ENCODE measurements around the gene GFER. TPM values are rescaled to one million over a fixed set of nuclear protein-coding genes. Genes with fewer than 3 reads are reported as not detected.

GFER gene
- total RNA-seq, 2 experiments from 2014 or later = 33.5 to 33.9 TPM

DNA sequence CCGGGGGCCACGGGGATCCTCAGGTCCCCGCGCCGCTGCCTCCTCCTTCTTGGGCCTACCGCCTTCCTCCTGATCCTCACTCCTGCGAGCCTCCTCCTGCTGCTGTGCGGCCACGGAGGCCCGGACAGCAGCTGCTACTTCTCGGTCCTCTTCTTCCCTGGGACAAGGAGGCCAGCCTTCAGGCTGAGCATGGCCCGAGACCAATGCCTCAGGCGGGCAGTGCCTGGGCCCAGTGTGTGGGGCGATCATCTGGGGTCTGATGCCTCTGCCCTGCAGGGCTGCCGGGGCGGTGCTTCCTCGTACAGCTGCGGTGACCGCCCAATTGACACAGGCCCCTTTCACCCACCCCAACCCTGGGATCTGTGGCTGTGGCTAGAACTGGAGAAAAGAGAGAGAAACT, 17.0 kb downstream of the GFER start:
- TF ChIP-seq, protein P1, sequence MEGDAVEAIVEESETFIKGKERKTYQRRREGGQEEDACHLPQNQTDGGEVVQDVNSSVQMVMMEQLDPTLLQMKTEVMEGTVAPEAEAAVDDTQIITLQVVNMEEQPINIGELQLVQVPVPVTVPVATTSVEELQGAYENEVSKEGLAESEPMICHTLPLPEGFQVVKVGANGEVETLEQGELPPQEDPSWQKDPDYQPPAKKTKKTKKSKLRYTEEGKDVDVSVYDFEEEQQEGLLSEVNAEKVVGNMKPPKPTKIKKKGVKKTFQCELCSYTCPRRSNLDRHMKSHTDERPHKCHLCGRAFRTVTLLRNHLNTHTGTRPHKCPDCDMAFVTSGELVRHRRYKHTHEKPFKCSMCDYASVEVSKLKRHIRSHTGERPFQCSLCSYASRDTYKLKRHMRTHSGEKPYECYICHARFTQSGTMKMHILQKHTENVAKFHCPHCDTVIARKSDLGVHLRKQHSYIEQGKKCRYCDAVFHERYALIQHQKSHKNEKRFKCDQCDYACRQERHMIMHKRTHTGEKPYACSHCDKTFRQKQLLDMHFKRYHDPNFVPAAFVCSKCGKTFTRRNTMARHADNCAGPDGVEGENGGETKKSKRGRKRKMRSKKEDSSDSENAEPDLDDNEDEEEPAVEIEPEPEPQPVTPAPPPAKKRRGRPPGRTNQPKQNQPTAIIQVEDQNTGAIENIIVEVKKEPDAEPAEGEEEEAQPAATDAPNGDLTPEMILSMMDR (IDR thresholded peaks at IDR 0.05) = no peak
- POLR2A ChIA-PET = interaction anchor here (0.9 to 1.8 kb wide), 4 partner anchors 10 to 154 kb away, joined by 3 to 4 read pairs (median 3); partner anchors contain the start of gene TRAF7

DNA sequence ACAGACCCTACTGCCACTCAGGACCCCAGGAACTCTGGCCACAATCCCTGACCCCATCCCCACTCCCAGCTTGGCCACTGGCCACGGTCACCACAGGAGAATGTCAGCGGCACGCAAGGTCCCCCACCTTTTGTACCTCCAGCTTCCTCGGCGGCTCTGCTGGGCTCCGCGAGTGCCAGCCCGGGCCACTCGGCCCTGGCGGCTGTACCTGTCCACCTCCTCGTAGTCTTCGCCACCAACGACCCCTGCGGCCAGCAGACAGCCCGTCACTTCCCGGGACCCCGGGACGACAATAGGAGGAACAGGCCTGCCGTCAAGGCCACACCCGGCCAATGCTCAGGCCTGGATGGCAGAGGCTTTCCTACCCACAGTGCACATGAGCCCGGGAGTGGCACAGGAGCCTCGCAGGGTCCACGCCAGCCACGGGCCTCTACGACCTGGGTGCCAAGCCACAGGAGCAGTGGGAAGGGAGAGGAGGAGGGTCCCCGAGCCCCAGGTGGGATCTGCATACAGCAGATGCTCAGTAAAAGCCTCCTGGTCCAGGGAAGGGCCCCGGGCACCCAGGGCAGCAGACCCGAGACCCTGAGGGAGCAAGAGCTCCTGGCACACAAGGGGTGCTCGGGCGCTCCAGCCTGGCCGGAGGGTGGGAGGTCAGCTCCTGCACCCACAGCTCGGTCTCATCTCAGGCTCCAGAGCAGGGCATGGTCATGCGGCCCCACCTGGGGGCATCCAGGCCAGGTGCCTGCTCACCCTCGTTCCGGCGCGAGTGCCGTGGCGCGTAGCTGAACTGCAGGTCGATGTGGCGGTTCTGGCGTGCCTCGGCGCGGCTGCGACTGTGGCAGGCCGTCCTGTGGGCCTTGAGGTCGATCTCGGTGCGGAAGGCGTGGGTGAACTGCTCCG, 17.7 kb downstream of the GFER start:
- ATAC-seq (no peak), DNase-seq (no peak)
- Mint-ChIP-seq H3K27ac (no peak overlapping the region), H3K4me3 (no peak overlapping the region), H3K36me3 (ENCODE audit: low read depth) (peaks cover 31% of the 10 kb centered on the region), H3K4me1 (ENCODE audit: low read depth) (peaks cover 23% of the 10 kb centered on the region), H3K9me3 (no peaks in the 10 kb centered on the region), H3K27me3 (no peaks in the 10 kb centered on the region)
- ChIA-PET POLR2A (interaction anchor here (1.0 to 1.8 kb wide), 4 partner anchors 9 to 153 kb away, joined by 3 to 4 read pairs (median 4); partner anchors contain the start of gene TRAF7), CTCF (interaction anchor here (4.6 kb wide), 1 partner anchor 9 kb away, joined by 34 read pairs; no protein-coding TSS in a partner anchor)
- intact Hi-C loops (cut with micrococcal nuclease) = no loop called here
- TF ChIP-seq, protein P1 (IDR thresholded peaks at IDR 0.05) = no peak

More for the DNA sequence above, 17.0 kb downstream of the GFER start:
- intact Hi-C loops (cut with micrococcal nuclease) = no loop called here
- H3K9me3 Mint-ChIP-seq = no peaks in the 10 kb centered on the region
- DNase-seq (no peak), ATAC-seq (no peak)
- no peaks in the 10 kb centered on the region for H3K27me3 Mint-ChIP-seq
- no peak overlapping the region for H3K27ac Mint-ChIP-seq
- peaks cover 27% of the 10 kb centered on the region for H3K36me3 Mint-ChIP-seq (ENCODE audit: low read depth)
- H3K4me3 Mint-ChIP-seq = no peak overlapping the region
- H3K4me1 Mint-ChIP-seq (ENCODE audit: low read depth) = peaks cover 23% of the 10 kb centered on the region
- CTCF ChIA-PET = no interaction called here

DNA sequence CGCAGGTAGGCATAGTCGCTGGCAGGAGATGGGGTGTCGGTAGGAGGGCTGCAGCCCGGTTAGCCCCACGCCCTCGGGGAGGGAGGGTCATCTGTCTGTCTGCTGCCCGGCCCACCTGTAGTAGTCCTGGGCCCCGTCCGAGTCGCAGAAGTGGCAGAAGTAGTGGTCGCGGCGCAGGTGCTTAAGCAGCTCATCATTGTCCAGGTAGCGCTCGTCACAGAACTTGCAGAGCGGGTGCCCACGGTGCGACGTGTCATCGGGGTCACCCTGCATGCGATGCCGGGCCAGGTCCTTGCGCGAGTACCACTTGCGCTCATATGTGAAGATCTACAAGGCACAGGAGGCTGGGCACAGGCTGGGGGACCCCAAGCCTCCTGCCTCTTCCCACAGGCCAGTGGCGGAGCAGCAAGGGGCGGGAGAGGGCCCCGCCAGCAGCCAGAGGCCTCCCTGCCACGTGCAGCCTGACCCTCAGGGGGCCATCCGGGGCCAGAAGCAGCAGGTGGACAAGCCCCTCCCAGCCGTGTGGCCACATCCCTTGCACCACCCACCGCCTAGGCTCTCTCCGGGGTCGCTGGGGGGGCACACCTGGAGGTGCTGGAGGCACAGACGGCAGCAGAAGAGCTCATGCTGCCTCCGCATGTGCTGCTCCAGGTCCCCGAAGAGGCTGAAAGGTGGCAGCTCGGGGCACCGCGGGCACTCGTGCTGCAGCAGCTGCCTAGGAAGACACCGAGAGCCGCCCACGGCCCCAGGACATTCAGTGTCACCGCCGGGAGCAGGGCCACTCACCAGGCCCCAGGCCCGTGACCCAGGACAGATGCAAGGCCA, 18.6 kb downstream of the GFER start:
- H3K4me3 Mint-ChIP-seq = no peak overlapping the region
- intact Hi-C loops (cut with micrococcal nuclease) = no loop called here
- peaks cover 35% of the 10 kb centered on the region for H3K36me3 Mint-ChIP-seq (ENCODE audit: low read depth)
- no peak for DNase-seq
- peaks cover 26% of the 10 kb centered on the region for H3K4me1 Mint-ChIP-seq (ENCODE audit: low read depth)
- CTCF ChIA-PET = interaction anchor here (1.0 to 4.6 kb wide), 7 partner anchors 7 to 151 kb away, joined by 3 to 34 read pairs (median 12); partner anchors contain the start of genes NPW and PKD1
- no peaks in the 10 kb centered on the region for H3K9me3 Mint-ChIP-seq
- no peak overlapping the region for H3K27ac Mint-ChIP-seq
- no peak for ATAC-seq
- TF ChIP-seq, protein P1 (IDR thresholded peaks at IDR 0.05) = no peak
- POLR2A ChIA-PET = interaction anchor here (0.9 to 1.9 kb wide), 4 partner anchors 9 to 152 kb away, joined by 3 to 7 read pairs (median 4); partner anchors contain the start of genes RPS2 and TRAF7
- H3K27me3 Mint-ChIP-seq = no peaks in the 10 kb centered on the region

DNA sequence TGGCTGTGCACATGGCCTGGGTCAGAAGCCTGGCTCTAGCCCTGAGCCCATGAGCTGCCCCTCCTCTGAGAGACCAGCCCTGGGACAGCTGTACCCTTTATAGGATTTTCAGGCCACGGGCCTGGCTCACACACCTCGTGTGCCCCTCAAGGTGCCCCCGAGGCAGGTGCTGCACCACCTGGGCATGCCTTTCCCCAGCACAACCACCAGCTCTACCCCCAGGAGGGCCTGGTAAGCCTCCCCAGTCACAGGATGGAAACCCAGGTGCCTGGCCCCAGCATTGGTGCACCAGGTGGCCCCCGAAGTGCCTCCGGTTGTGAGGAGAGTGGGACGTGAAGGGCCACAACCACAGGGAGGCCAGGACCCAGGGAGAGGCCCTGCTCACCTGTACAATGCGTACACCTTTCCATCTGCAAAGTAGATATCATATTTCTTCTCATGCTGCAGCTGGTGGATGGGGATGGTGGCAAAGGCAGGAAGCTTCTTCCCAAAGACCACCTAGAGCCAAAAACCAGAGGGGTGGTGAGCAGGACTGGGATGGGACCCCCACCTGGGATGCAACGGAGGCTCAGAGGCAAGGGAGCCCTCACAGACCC, 19.3 kb downstream of the GFER start:
- ChIA-PET CTCF (interaction anchor here (1.0 to 4.6 kb wide), 13 partner anchors 8 to 150 kb away, joined by 3 to 34 read pairs (median 6); partner anchors contain the start of genes NPW and PKD1), POLR2A (interaction anchor here (0.7 to 1.9 kb wide), 7 partner anchors 10 to 249 kb away, joined by 3 to 7 read pairs (median 3); partner anchors contain the start of genes NDUFB10, RPS2 and TRAF7)
- Mint-ChIP-seq H3K9me3 (no peaks in the 10 kb centered on the region), H3K4me3 (no peak overlapping the region), H3K36me3 (ENCODE audit: low read depth) (peaks cover 37% of the 10 kb centered on the region), H3K4me1 (ENCODE audit: low read depth) (peaks cover 32% of the 10 kb centered on the region), H3K27me3 (no peaks in the 10 kb centered on the region), H3K27ac (no peak overlapping the region)
- ATAC-seq (no peak), DNase-seq (no peak)
- intact Hi-C loops (cut with micrococcal nuclease) = no loop called here
- TF ChIP-seq, protein P1 (IDR thresholded peaks at IDR 0.05) = no peak
